Measurements from ENCODE around the gene CAMK1D. TPM values are rescaled to one million over a fixed set of nuclear protein-coding genes. Genes with fewer than 3 reads are reported as not detected.

Gene CAMK1D
- total and polyA plus RNA-seq, 2 of the 8 experiments (the other 6 are each of a cell fraction or from before 2014, with no cell fraction given), result 3.5 to 10.6 TPM

- no peak for TF ChIP-seq GABPA (IDR thresholded peaks at IDR 0.05; ENCODE audit: borderline replicate concordance, insufficient read depth, low read length)
These were observed 46.7 kb downstream of the CAMK1D start (continued) for GRCh38 chr10:12396093-12396492.

Measured in H1 (cell line).